Nephron (organoid): Measurements from ENCODE around the gene ATP1B1.

ENCODE experiments used
- H3K27ac Mint-ChIP-seq, 3 experiments: 2 replicates each; pipeline ENCODE4 v1.8.0; 2020; ENCODE audit warnings: mixed read lengths in 3 of 3, mild to moderate bottlenecking in 2 of 3, moderate library complexity in 1 of 3
- H3K27me3 Mint-ChIP-seq: 2 replicates; pipeline ENCODE4 v1.8.0; 2021; ENCODE audit warnings: low read depth, mild to moderate bottlenecking, moderate library complexity, mixed read lengths
- H3K36me3 Mint-ChIP-seq: 2 replicates; pipeline ENCODE4 v1.8.0; 2020; ENCODE audit warnings: low read depth, mixed read lengths
- H3K4me1 Mint-ChIP-seq: 2 replicates; pipeline ENCODE4 v1.8.0; 2020; ENCODE audit warnings: mixed read lengths
- H3K4me3 Mint-ChIP-seq, 3 experiments: 2 replicates each; pipeline ENCODE4 v1.8.0; 2020; ENCODE audit warnings: mild to moderate bottlenecking in 3 of 3, mixed read lengths in 3 of 3, moderate library complexity in 2 of 3
- H3K9me3 Mint-ChIP-seq: 2 replicates; pipeline ENCODE4 v1.8.0; 2020; ENCODE audit warnings: mixed read lengths
- CTCF ChIP-seq, 3 experiments: fragments of 200-600 bp; sonication (generic); IDR thresholded peaks; one replicate each; pipeline ENCODE4 v1.5.0; 2021; ENCODE audit warnings: antibody characterized with exemption in 3 of 3; ENCODE audit not compliant: unreplicated experiment in 3 of 3

The ATP1B1 gene

GRCh38 chr1:169105087-169105433 lies 1.4 kb upstream of the ATP1B1 start:
- Mint-ChIP-seq H3K4me1 (peaks cover 21% of the 10 kb centered on the region), H3K9me3 (no peaks in the 10 kb centered on the region), H3K27me3 (peaks cover 22% of the 10 kb centered on the region), H3K36me3 (peaks cover 11% of the 10 kb centered on the region), H3K4me3 (peak overlapping the region in 1 of 3 experiments; percentile 82), H3K27ac (peak overlapping the region in 2 of 3 experiments; percentile 62 to 68)
- TF ChIP-seq CTCF (IDR thresholded peaks at IDR 0.05; ENCODE audit: unreplicated experiment in 3 of 3) = no peak

- Mint-ChIP-seq H3K4me3 (peak overlapping the region in 1 of 3 experiments; percentile 82), H3K27ac (peak overlapping the region in 2 of 3 experiments; percentile 62 to 68), H3K4me1 (peaks cover 26% of the 10 kb centered on the region), H3K9me3 (no peaks in the 10 kb centered on the region), H3K27me3 (peaks cover 21% of the 10 kb centered on the region), H3K36me3 (peaks cover 13% of the 10 kb centered on the region)
- TF ChIP-seq CTCF (IDR thresholded peaks at IDR 0.05; ENCODE audit: unreplicated experiment in 3 of 3) = no peak
Observed at GRCh38 chr1:169105434-169106094, 926 bp upstream of the ATP1B1 start.

- peak overlapping the region; percentile 85 to 90 (median 86) for H3K4me3 Mint-ChIP-seq
- H3K27me3 Mint-ChIP-seq = peaks cover 17% of the 10 kb centered on the region
- H3K9me3 Mint-ChIP-seq = no peaks in the 10 kb centered on the region
- H3K36me3 Mint-ChIP-seq = peaks cover 26% of the 10 kb centered on the region
- H3K4me1 Mint-ChIP-seq = peaks cover 34% of the 10 kb centered on the region
- H3K27ac Mint-ChIP-seq = peak overlapping the region; percentile 65 to 89 (median 68)
- TF ChIP-seq CTCF (IDR thresholded peaks at IDR 0.05; ENCODE audit: unreplicated experiment in 3 of 3) = no peak
Observed at GRCh38 chr1:169106921-169107602, 572 bp downstream of the ATP1B1 start.

GRCh38 chr1:169107603-169108208 lies 1.2 kb downstream of the ATP1B1 start:
- Mint-ChIP-seq H3K36me3 (peaks cover 32% of the 10 kb centered on the region), H3K27me3 (peaks cover 17% of the 10 kb centered on the region), H3K27ac (peak overlapping the region; percentile 65 to 89 (median 68)), H3K4me1 (peaks cover 35% of the 10 kb centered on the region), H3K4me3 (peak overlapping the region; percentile 85 to 90 (median 86)), H3K9me3 (no peaks in the 10 kb centered on the region)
- TF ChIP-seq CTCF (IDR thresholded peaks at IDR 0.05; ENCODE audit: unreplicated experiment in 3 of 3) = no peak

GRCh38 chr1:169108223-169108622 lies 1.7 kb downstream of the ATP1B1 start:
- peak overlapping the region; percentile 85 to 90 (median 86) for H3K4me3 Mint-ChIP-seq
- no peaks in the 10 kb centered on the region for H3K9me3 Mint-ChIP-seq
- peaks cover 34% of the 10 kb centered on the region for H3K4me1 Mint-ChIP-seq
- peak overlapping the region; percentile 57 to 89 (median 68) for H3K27ac Mint-ChIP-seq
- peaks cover 34% of the 10 kb centered on the region for H3K36me3 Mint-ChIP-seq
- TF ChIP-seq CTCF (IDR thresholded peaks at IDR 0.05; ENCODE audit: unreplicated experiment in 3 of 3) = no peak
- peaks cover 17% of the 10 kb centered on the region for H3K27me3 Mint-ChIP-seq
